GM18868 (cell line): ENCODE measurements around the gene IFI30.

Source experiments
- ATAC-seq: cut with Tn5 transposase; IDR thresholded peaks from one replicate; pipeline ENCODE4 v1.9.1; 2021; ENCODE audit warnings: mild to moderate bottlenecking, moderate library complexity; ENCODE audit not compliant: unreplicated experiment

Gene IFI30

DNA sequence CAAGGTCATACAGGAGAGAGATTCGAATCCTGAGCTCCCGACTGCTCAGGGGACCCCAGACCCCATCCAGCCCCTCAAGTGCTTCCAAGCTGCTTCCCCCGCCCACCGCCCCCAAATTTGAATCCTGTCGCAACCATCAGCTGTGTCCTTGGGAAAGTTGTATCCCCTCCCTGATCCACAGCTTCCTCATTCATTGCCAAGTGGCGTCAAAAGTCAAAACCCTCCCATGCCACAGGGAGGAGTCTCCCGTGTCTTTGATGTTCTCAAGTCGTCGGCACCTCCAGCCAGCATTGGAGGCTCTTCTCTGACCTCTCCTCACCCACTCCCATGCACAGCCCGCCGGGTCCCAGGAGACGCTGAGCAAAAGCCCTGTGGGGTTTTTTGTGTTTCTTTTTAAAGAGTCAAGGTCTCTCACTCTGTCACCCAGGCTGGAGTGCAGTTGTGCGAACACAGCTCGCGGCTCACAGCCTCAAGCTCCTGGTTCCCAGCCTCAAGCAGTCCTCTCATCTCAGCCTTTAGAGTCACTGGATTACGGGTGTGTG, 2.8 kb upstream of the IFI30 start:
- no peak for ATAC-seq

GRCh38 chr19:18171605-18172327, 1.8 kb upstream of the IFI30 start:
- no peak for ATAC-seq

DNA sequence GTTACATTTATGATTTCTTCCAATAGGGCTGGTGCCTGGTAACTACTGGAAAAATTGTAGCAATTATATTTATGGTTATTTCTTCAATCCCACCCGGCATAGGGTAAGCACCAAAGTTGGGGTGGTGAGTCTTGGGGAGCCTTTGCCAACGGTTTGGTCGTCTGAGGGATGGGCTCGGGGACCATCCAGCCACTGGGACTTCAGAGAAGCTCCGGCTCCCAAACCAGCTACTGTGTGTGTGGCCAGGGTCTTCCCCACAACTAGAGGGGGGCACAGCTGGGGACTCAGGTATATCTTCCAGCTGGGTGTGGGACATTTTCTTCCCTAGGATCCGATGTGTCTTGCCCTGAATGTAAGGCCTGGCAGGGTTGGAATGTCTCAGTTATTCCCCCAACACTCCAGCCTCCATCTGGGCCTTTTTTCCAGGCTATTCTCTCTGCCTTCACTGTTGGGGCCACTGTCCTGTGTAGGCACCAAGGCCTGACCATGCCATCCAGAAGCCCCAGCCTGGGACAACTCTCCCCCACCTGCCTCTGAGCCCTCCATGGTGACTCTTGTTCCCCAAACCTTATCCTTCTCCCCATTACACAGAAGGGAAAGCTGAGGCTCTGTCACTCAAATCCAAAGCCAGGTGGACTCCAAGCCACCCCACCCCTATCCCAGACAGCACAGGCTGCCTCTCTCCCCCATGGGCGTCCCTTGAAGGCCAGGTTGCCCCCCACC, 1.1 kb upstream of the IFI30 start:
- no peak for ATAC-seq

DNA sequence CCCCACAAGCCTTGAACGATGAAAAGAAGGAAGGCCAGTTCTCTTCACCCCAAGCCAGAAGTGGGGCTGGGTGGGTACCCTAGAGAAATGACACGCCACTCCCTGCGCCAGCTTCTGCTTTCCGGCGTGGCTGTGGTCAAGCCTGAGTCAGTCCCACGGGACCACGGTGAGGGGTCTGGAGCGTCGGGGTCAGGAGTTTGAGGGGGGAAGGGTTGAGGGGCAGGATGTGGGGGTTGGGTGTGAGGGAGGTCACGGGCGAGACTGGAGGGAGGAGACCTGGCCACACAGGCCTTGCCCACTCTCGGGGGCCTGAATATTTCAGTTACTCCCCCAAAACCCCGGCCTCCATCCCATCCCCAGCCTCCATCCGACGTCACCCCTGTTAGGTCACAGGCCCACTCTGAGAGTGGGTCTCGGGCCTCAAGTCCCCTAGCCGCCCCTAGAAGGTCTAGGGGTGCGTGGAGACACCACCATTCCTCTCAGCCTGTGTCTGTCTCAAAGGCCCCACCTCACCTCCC, 500 bp upstream of the IFI30 start:
- no peak for ATAC-seq

DNA sequence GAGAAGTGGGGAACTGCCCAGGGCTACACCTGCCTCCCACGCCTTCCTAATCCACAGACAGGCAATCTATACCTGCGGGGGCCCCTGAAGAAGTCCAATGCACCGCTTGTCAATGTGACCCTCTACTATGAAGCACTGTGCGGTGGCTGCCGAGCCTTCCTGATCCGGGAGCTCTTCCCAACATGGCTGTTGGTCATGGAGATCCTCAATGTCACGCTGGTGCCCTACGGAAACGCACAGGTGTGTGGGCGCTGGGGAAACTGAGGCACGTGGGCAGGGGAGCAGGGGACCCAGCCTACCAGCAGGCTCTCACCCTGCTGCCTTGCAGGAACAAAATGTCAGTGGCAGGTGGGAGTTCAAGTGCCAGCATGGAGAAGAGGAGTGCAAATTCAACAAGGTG, 1.4 kb downstream of the IFI30 start:
- ATAC-seq: no peak

- no peak for ATAC-seq
Observed at GRCh38 chr19:18176367-18177310, 3.0 kb downstream of the IFI30 start.

DNA sequence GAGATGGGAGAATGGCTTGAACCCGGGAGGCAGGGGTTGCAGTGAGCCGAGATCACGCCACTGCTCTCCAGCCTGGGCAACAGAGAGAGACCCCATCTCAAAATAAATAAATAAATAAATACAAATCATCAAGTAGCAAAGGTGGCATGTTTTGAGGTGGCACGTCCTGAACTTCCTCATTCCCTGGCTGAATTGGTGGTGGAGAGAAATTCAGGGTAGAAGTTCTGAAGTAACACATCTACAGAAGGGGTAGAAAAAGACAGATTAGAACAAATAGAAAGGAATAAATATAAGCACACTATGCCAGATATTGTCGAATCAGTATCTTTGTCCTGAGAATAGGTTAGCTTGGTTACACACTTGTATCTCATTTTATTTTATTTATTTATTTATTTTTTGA, 6.3 kb downstream of the IFI30 start:
- ATAC-seq: no peak

DNA sequence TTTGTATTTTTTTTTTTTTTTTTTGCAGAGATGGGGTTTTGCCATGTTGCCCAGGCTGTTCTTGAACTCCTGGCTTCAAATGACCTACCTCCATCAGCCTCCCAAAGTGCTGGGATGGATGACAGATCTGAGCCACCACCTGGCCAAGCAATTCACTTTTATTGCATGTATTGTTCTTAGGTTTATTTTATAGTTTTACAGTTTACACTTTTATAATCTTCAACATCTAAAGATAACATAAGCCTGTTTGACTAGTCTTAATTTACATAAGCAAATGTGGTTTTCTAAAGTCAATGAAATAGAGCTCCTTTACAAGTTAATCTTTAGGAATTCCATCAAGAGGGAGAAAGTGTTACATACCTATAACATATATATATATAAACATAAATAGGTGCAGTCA, 9.9 kb downstream of the IFI30 start:
- ATAC-seq: no peak

DNA sequence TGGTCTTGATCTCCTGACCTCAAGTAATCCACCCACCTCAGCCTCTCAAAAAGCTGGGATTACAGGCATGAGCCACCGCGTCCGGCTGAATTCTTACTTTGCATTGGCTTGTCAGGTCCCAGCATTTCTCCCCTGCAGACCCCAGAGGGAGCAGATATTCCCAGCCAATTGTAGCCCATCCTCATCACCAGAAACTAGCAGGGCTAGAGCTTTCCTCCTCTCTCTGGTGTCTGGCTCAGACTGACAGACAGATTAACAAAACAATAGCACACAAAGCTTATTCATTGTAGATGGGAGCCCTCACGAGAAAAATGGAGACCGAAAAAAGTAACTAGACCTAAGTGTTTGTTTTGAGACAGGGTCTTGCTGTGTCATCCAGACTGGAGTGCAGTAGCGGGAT, 11.9 kb downstream of the IFI30 start:
- no peak for ATAC-seq

GRCh38 chr19:18190278-18190677, 16.7 kb downstream of the IFI30 start:
- ATAC-seq: no peak

- no peak for ATAC-seq
Observed at GRCh38 chr19:18191640-18192062, 18.0 kb downstream of the IFI30 start.

GRCh38 chr19:18192673-18193387, 19.2 kb downstream of the IFI30 start, which contains the start of gene MPV17L2:
TSS of gene MPV17L2 (plus strand) at chr19:18193218. CDS start at chr19:18193282, 64 bp downstream.
- ATAC-seq: peak; percentile 86

DNA sequence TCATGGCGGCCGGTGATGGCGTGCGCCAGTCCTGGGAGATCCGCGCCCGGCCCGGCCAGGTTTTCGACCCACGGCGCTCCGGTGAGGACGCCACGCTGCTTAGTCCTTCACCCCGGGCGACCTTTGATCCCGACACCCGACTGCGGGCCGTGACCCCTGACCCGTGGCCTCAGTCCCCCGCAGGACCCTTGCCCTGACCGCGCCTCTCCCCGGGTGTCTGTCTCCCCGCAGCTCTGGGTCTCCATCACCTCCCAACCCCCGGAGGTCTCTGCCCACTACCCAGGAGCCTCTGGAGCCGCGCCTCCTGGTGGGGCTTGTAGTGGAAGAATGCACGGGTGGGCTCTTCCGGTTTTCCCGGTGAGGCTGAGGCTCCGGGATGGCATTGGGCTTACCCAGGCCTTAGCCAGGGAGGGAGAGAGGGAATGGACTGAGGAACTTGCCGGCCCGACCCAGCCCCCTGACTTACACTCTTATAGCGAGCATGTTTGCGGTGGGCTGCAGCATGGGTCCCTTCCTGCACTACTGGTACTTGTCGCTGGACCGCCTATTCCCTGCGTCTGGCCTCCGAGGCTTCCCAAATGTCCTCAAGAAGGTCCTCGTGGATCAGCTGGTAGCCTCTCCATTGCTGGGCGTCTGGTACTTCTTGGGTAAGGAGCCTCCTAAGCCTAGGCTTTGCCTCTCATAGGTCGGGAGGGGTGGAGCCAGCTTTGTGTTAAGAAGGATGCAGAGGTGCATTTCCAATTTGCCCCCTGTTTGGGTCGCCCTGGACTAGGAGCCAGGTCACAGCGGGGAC, 20.0 kb downstream of the IFI30 start:
- no peak for ATAC-seq

DNA sequence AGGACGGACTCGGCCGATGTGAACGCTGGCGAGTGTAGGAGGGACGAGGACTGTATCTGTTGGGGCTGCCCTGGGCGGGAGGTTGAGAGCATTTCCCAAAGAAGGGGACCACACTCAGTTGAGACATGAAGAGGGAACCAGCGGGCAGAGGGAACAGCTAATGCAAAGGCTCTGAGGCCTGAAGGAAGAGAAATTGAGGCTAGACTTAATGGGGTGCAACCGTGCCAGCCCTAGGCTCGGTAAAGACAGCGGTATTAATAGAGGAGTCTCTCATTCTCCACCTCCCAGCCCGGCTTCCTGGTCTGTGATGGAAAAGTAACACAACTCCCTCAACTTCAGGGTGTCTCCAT, 20.5 kb downstream of the IFI30 start:
- no peak for ATAC-seq

DNA sequence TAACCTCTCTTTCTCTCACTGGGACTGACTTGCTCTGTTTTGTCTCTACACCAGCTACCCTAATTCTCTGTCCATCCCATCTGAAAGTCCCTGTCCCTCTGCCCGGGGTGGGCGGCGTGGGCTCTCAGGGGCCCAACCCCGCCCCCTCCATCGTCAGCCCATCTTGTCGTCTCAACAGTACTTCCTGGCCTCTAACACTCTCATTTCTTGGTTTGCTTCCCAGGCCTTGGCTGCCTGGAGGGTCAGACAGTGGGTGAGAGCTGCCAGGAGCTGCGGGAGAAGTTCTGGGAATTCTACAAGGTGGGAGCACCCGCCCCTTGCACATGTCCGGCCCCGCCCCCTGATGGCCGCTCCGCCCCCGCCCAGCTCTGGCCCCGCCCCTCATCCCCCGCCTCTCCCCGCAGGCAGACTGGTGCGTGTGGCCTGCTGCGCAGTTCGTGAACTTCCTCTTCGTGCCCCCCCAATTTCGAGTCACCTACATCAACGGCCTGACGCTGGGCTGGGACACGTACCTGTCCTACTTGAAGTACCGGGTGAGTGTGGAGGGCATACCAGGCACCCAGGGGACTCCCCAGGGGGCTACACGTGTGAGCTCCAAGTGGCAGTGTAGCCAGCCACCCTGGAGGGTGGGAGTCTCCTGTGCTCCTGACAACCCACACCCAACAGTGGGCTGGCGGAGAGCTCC, 21.1 kb downstream of the IFI30 start:
- ATAC-seq: no peak

DNA sequence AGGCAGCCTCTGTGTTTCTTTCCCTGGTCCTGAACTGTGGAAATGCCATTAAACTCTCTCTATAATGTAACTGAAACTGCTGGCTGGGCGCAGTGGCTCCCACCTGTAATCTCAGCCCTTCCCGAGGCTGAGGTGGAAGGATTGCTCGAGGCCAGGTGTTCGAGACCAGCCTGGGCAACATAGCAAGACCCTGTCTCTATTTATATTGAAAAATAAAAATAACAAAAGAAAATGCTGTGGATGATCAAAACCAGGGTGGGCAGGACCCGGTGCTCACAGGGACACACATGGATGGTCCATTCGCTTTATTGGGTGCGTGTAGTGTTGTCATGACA, 22.9 kb downstream of the IFI30 start:
- ATAC-seq: no peak

DNA sequence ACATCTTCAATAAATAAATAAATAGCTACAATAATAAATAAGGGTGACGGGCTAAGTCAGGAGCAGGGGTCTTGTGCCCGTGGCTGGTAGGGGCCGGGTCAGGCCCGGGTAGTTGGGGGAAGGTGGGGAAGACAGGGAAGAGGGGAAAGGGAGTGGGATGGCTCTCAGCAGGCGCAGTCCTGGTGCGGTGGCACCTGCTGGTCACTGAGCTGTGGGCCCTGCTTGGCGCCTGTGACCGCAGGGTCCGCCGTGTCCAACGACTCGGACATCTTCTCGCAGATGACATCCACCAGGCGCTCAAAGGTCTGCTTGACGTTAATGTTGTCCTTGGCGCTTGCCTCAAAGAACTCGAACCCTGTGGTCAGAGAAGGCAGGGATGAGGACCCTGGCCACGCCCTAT, 23.7 kb downstream of the IFI30 start:
- ATAC-seq: no peak

GRCh38 chr19:18197941-18198340, 24.3 kb downstream of the IFI30 start:
- no peak for ATAC-seq

- no peak for ATAC-seq
Observed at GRCh38 chr19:18198374-18198773, 24.8 kb downstream of the IFI30 start.
